GDM1 (cell line): ENCODE results near the gene ELL.

ENCODE experiments used
- DNase-seq: peaks from one replicate; lab custom pipeline; 2025; lab: John Stamatoyannopoulos, UW

The ELL gene

GRCh38 chr19:18504886-18505610 is 16.8 kb downstream of the ELL start:
- DNase-seq: no peak

GRCh38 chr19:18503971-18504885 is 17.6 kb downstream of the ELL start:
- DNase-seq: no peak

GRCh38 chr19:18503337-18503970 is 18.4 kb downstream of the ELL start:
- no peak for DNase-seq

- DNase-seq: no peak
Observed at GRCh38 chr19:18502638-18503294, 19.1 kb downstream of the ELL start.

- DNase-seq: no peak
Observed at GRCh38 chr19:18502246-18502637, 19.6 kb downstream of the ELL start.

GRCh38 chr19:18501832-18502231 is 20.0 kb downstream of the ELL start:
- no peak for DNase-seq

- no peak for DNase-seq
Observed at GRCh38 chr19:18501351-18501750, 20.5 kb downstream of the ELL start.

- no peak for DNase-seq
Observed at GRCh38 chr19:18500799-18501198, 21.1 kb downstream of the ELL start.

- no peak for DNase-seq
Observed at GRCh38 chr19:18500376-18500775, 21.5 kb downstream of the ELL start.

GRCh38 chr19:18499055-18499775 is 22.7 kb downstream of the ELL start:
- DNase-seq: no peak

- no peak for DNase-seq
Observed at GRCh38 chr19:18496980-18497256, 25.0 kb downstream of the ELL start.

- DNase-seq: peak; percentile 21
Observed at GRCh38 chr19:18496167-18496979, 25.5 kb downstream of the ELL start.

- DNase-seq: no peak
Observed at GRCh38 chr19:18495204-18495911, 26.5 kb downstream of the ELL start.

- DNase-seq: no peak
Observed at GRCh38 chr19:18494267-18494607, 27.6 kb downstream of the ELL start.

GRCh38 chr19:18493440-18494266 is 28.2 kb downstream of the ELL start:
- no peak for DNase-seq

- DNase-seq: no peak
Observed at GRCh38 chr19:18491995-18492953, 29.6 kb downstream of the ELL start.

GRCh38 chr19:18490728-18491127 is 31.1 kb downstream of the ELL start:
- no peak for DNase-seq

- DNase-seq: no peak
Observed at GRCh38 chr19:18489627-18490184, 32.2 kb downstream of the ELL start.
